GM18951 (cell line): ENCODE measurements around the gene APOA1.

Experiments used
- POLR2A ChIP-seq: IDR thresholded peaks from 4 replicates; pipeline ENCODE4 v1.6.1; 2011; ENCODE audit warnings: mild to moderate bottlenecking; ENCODE audit not compliant: insufficient read length, insufficient read depth; ENCODE audit errors: extremely low read depth
- in situ Hi-C: fragments of 300-500 bp; cut with MboI; formaldehyde crosslinking; loops from one replicate; pipeline ENCODE4 v1.12.0; 2022; ENCODE audit warnings: low sequenced_read_pairs, mixed read lengths, inconsistent platforms; ENCODE audit not compliant: unreplicated experiment

Gene APOA1

DNA sequence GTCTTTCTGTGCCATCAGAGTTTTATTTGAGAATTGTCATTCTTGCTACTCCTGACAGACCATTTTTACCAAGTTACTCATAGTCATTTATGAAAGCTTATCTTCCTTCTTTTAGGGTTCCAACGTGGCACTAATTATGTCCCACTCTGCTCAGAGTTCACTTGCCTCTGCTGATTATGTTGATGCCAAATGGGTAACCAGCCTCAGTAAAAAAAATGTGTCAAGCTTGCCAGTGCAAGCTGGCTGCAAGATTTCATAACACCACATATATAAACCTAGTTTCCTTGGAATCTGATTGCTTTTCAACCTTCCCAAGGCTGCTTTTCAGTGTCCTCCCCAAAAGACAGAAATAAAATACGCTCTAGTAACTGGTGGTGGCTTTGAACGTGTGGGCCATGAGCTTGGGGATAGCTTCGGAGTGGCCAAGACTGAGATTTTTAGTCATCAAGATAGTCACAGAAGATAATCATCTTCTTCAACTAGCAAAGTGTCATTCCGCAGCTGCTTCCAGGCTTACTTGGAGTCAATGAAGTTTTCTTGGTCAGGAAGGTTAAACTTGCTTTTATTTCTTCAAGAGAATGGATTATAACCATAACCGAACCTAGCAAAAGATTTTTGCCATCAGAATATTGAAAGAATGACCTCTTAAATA, 29.5 kb upstream of the APOA1 start:
- in situ Hi-C loops = no loop called here
- TF ChIP-seq POLR2A = no peak

DNA sequence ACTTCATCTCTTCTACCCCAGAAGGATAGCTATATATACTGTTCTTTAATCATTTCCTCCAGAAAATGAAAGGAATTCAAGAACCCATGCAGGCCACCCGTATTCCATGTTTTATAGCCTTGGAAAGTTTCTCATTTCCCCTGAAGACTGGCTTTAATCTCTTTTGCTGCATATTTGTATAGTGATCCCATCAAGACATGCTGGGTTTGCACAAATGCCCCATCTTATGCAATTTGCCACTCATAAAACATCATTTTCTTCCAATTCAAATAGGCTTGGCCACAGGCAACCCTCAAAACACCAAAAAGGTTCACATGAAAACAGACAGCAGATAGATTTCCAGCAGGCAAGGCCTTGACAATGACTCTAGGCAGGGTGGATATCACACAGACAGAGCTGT, 28.3 kb upstream of the APOA1 start:
- TF ChIP-seq POLR2A = no peak
- in situ Hi-C loops = no loop called here

DNA sequence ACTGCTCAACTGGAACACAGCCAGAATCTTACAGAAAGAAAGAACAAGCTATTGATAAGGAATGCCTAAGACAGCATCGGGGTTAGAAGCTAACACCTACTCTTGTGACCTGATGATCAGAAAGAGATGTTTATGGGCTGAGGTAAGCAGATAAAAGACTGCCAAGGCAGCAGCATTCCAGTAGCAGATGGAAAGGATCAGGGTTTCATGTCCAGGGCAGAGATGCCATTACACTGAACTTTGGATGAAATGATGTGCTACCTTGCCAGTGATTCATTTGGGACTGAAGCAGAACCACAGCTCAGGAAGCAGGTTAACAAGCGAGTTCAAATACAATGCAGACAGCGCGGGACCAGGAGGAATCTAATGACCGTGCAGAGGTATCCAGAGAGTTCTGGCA, 27.1 kb upstream of the APOA1 start:
- no peak for TF ChIP-seq POLR2A
- in situ Hi-C loops = no loop called here

DNA sequence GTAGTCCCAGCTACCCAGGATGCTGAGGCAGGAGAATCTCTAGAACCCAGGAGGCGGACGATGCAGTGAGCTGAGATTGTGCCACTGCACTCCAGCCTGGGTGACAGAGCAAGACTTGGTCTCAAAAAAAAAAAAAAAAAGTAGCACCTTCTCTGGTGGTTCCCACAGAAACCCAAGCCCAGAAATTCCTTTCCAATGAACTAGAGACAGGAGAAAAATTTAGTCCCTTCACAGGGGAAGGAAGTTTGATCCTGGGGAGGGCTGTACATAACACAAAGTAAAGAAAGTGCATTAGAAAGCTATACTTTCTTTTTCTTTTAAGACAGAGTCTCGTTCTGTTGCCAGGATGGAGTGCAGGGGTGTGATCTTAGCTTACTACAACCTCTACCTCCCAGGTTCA, 25.5 kb upstream of the APOA1 start:
- in situ Hi-C loops = no loop called here
- TF ChIP-seq POLR2A = no peak

DNA sequence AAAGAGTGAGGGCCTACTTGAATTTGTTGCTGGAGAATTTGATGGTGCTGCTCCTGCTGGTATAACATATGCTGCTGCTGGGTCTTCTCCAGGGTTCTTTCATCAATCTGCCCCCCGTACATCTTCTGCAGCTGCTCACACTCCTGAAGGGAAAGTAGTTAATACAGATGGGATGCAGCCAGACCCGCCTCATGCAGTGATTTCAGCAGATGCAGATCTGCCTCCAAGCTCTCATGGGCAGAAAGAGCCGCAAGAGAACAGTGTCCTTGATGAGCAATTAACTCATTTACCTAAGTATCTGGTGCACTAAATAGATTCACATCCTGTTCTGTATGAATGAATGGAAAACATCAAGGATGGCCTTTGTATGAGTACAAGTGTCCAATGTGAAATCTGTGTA, 24.8 kb upstream of the APOA1 start:
- in situ Hi-C loops = no loop called here
- TF ChIP-seq POLR2A = no peak

DNA sequence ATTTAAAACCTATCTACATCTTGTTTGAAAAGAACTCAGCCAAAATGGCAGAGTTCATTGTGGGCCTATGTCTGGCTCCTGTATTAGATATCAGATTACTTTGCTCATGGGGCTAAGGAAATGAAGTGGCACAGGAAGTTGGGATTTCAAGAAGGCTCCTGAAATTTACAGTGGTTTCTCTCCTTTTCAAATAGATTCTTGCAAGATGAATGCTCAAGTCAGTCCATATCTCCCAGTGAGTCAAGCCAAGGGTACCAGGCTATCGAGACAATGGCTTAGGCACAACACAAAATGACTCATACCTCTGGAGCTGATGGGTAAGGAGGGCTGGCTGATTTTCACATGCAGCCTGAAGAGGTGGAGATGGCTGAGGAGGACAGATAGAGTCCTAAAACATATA, 24.1 kb upstream of the APOA1 start:
- TF ChIP-seq POLR2A = no peak
- in situ Hi-C loops = no loop called here

DNA sequence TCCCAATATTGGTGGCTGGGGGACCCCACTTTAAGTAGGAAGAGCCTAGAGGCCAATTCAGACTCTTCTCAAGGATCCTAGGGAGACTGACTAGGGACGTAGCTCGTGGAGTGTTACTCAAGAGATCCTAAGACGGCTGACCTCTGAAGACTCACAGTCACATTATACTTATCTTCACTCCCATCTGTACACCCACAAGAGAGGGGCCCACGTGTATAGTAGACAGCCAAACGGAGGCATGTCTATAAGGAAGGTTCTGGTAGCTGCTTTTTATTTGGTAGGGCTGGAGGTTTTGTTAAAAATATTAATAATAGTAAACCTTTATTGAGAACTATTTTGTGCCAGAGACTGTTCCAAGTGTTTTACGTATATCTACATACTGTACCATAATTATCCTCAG, 22.9 kb upstream of the APOA1 start:
- in situ Hi-C loops = no loop called here
- no peak for TF ChIP-seq POLR2A

DNA sequence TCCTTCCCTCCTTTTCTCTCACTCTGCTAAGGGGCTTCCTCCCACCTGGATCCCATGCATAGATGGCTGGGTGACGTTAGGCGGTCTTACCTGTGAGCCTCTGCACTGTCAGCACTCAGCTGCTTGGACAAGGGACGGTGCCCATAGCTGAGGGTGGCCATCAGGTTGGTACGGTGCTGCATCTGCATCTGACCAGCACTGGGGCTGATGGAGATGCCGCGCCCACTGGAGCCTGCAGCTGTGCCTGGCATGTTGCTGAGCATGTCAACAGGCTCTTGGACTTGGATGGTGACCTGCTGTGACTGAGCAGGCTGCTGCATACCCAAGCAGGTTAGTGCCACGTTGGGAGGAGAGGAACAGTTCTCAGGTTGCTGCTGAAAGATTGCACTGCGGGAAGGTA, 21.8 kb upstream of the APOA1 start:
- no peak for TF ChIP-seq POLR2A

DNA sequence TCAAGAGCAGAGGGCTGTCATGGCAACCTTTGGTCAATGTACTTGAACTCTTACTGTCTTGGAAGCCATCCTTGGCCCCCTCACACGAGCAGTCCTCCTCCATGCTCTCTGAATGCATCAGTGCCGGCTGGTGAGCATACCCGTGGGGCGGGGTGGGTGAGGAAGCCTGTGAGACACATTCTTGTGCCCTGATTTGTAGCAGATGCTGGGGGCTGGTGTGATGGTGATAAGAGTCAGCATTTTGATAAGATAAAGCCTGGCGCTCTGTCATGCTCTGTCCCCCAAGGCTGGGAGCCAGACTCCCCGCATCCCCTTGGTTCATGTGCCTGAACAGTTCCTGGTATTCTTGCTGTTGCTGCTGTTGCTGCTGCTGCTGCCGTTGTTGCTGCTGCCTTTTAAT, 20.5 kb upstream of the APOA1 start:
- TF ChIP-seq POLR2A = no peak
- in situ Hi-C loops = no loop called here

More for the DNA sequence above, 21.8 kb upstream of the APOA1 start:
- in situ Hi-C loops = no loop called here

DNA sequence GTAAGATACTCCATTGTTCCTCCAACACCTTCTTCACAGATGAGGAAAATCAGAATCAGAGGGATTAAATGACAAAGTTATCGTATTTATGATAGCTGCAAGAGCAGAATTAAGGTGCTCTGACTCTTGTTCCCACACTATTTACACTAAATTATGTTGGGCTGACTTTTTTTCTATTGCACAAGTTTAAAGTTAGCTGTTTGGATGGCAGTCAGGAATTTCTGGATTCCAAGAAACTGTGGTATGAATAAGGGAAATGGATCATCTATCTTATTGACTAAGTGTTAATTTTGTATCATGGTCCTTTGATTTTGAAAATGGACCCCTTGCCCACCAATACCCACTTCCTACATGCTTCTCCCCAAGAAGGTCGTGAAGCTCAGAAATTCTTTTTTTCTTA, 19.9 kb upstream of the APOA1 start:
- TF ChIP-seq POLR2A = no peak
- in situ Hi-C loops = no loop called here

DNA sequence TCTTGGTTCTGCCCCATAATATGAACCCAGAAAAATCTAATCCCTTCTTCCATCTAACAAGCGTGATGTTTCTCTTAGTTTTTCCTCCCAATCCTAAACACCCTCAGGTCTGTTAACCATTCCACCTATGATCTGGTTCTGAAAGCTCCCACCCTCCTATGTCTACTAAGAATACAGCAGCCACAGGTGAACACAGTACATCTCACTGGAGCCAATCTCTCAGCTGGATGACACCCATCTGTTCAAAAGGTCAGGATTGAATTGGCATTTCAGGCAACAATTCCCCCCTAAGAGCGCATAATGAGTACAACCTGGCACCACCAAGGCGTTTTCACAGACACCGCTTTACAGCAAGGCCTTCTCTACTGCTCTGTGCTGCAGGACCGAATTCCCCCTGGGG, 19.0 kb upstream of the APOA1 start:
- no peak for TF ChIP-seq POLR2A
- in situ Hi-C loops = no loop called here

DNA sequence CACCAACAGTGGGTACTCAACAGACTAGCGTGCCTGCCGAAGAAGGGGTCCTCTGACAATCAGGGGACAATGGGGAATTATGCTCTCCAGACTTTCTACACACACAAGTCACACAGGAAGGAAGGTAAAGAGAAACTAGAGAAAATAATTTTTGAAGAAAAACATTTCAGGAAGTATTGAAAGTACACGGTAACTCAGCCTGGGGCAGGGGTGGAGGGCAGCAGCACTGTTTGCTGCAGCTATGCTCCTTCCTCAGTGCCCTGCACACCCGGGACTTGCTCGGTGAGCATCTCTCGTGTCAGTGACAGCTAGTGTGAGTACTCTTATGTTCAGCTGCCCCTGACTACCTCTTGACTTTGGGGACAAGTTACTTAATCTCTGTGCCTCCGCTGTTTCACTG, 18.0 kb upstream of the APOA1 start:
- TF ChIP-seq POLR2A = no peak
- in situ Hi-C loops = no loop called here

DNA sequence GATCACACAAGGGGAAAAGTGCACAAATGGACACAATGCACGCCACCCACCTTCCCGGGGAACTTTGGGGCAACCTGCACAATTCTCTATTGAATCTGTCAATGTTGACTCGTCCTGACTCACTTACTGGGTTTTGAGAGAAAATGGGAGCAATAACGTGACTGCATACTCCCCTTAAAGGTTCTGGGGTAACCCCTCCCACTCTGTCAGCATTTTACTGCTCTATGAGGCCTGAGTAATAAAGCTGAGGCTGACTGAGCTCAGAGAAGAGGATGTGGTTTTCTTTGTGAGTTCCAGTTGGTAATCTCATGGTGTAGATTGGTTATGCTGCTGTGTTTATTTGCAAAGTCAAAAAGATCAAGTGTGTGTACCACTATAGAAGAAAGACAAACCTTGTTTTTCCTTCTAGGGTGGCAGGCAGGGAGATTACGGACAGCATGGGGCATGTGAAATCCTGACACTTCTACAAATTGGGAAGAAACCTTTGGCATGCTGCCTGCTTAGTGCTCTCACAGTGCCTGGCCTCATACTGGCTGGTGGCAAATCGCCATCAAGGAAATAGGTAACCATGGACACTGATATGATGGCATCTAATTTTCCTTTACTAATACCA, 16.1 kb upstream of the APOA1 start:
- in situ Hi-C loops = no loop called here
- TF ChIP-seq POLR2A = no peak

DNA sequence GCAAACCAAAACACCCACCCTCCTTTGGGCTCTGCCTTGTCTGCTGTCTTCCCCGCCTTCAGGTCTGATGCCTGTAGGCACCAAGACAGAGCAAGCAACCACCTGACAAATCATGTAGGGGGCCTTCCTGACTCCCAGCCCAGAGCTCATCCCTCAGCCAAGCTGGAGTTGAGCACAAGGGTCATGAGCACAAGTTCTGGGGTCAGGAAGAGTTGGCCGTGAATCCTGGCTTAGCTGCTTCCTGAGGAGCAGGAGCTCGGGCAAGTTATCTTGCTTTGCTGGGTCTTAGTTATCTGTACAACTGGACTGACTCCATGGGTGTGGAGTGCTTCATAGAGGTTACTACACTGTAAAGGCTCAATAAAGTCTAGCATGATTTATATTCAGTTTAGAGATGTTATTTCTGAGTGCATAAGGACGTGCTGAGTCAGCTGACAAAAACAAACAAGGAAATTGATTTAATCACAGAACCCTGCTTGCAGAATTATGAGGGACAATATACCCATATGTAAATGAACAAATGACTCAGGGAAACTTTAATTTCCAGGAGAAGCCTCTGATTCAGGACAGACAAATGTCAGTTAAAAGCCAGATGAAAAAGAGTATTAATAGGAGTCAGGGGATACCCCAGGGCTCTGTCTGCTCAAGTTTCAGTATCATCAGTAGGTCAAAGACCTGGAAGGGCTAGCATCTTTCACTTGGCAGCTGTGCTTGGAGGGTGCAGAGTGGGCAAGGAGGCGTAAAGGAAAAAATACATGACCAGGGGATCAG, 15.0 kb upstream of the APOA1 start:
- TF ChIP-seq POLR2A = no peak
- in situ Hi-C loops = no loop called here
